ENCODE measurements around the gene KIF12. TPM values are rescaled to one million over a fixed set of nuclear protein-coding genes. Genes with fewer than 3 reads are reported as not detected.

Gene KIF12
- total RNA-seq, 2 donors from 2014 or later: not detected

- H3K4me3 Mint-ChIP-seq: no peak overlapping the region
- ATAC-seq (replicated peaks): no peak
- no peak overlapping the region for H3K27ac Mint-ChIP-seq
- H3K9me3 Mint-ChIP-seq: no peaks in the 10 kb centered on the region
- H3K36me3 Mint-ChIP-seq (ENCODE audit: low read depth): no peaks in the 10 kb centered on the region
- no peaks in the 10 kb centered on the region for H3K4me1 Mint-ChIP-seq
- peaks cover 28% of the 10 kb centered on the region for H3K27me3 Mint-ChIP-seq
Measured at GRCh38 chr9:114117996-114118830, 19.1 kb upstream of the KIF12 start.

- no peaks in the 10 kb centered on the region for H3K36me3 Mint-ChIP-seq (ENCODE audit: low read depth)
- H3K4me3 Mint-ChIP-seq: no peak overlapping the region
- H3K9me3 Mint-ChIP-seq: no peaks in the 10 kb centered on the region
- ATAC-seq (replicated peaks): no peak
- no peak overlapping the region for H3K27ac Mint-ChIP-seq
- H3K27me3 Mint-ChIP-seq: peaks cover 32% of the 10 kb centered on the region
- no peaks in the 10 kb centered on the region for H3K4me1 Mint-ChIP-seq
Measured at GRCh38 chr9:114117614-114117995, 18.5 kb upstream of the KIF12 start.

GRCh38 chr9:114116126-114116747 lies 17.1 kb upstream of the KIF12 start:
- Mint-ChIP-seq H3K27me3 (peaks cover 33% of the 10 kb centered on the region), H3K4me1 (no peaks in the 10 kb centered on the region), H3K4me3 (no peak overlapping the region), H3K27ac (no peak overlapping the region), H3K36me3 (ENCODE audit: low read depth) (no peaks in the 10 kb centered on the region), H3K9me3 (no peaks in the 10 kb centered on the region)
- ATAC-seq (replicated peaks): no peak

- no peaks in the 10 kb centered on the region for H3K36me3 Mint-ChIP-seq (ENCODE audit: low read depth)
- no peak for ATAC-seq (replicated peaks)
- H3K4me3 Mint-ChIP-seq: no peak overlapping the region
- no peaks in the 10 kb centered on the region for H3K4me1 Mint-ChIP-seq
- H3K27me3 Mint-ChIP-seq: peaks cover 31% of the 10 kb centered on the region
- no peaks in the 10 kb centered on the region for H3K9me3 Mint-ChIP-seq
- H3K27ac Mint-ChIP-seq: no peak overlapping the region
Measured at GRCh38 chr9:114115654-114116125, 16.6 kb upstream of the KIF12 start.

- H3K27ac Mint-ChIP-seq: no peak overlapping the region
- no peaks in the 10 kb centered on the region for H3K36me3 Mint-ChIP-seq (ENCODE audit: low read depth)
- H3K4me1 Mint-ChIP-seq: no peaks in the 10 kb centered on the region
- H3K27me3 Mint-ChIP-seq: peaks cover 27% of the 10 kb centered on the region
- H3K4me3 Mint-ChIP-seq: no peak overlapping the region
- H3K9me3 Mint-ChIP-seq: no peaks in the 10 kb centered on the region
- ATAC-seq (replicated peaks): no peak
Measured at GRCh38 chr9:114114364-114114763, 15.3 kb upstream of the KIF12 start.

GRCh38 chr9:114112778-114113584 lies 13.9 kb upstream of the KIF12 start:
- H3K4me3 Mint-ChIP-seq: no peak overlapping the region
- no peak overlapping the region for H3K27ac Mint-ChIP-seq
- H3K27me3 Mint-ChIP-seq: peaks cover 25% of the 10 kb centered on the region
- H3K36me3 Mint-ChIP-seq (ENCODE audit: low read depth): no peaks in the 10 kb centered on the region
- no peaks in the 10 kb centered on the region for H3K9me3 Mint-ChIP-seq
- ATAC-seq (replicated peaks): no peak
- H3K4me1 Mint-ChIP-seq: no peaks in the 10 kb centered on the region

- Mint-ChIP-seq H3K27me3 (peaks cover 20% of the 10 kb centered on the region), H3K36me3 (ENCODE audit: low read depth) (no peaks in the 10 kb centered on the region), H3K4me1 (no peaks in the 10 kb centered on the region), H3K9me3 (no peaks in the 10 kb centered on the region), H3K27ac (no peak overlapping the region), H3K4me3 (no peak overlapping the region)
- no peak for ATAC-seq (replicated peaks)
Measured at GRCh38 chr9:114112325-114112724, 13.2 kb upstream of the KIF12 start.

- Mint-ChIP-seq H3K4me1 (no peaks in the 10 kb centered on the region), H3K4me3 (no peak overlapping the region), H3K36me3 (ENCODE audit: low read depth) (no peaks in the 10 kb centered on the region)
Measured at GRCh38 chr9:114110180-114110579, 11.1 kb upstream of the KIF12 start.

GRCh38 chr9:114109124-114109523 lies 10.0 kb upstream of the KIF12 start:
- Mint-ChIP-seq H3K27ac (no peak overlapping the region), H3K36me3 (ENCODE audit: low read depth) (no peaks in the 10 kb centered on the region), H3K9me3 (no peaks in the 10 kb centered on the region), H3K4me3 (no peak overlapping the region), H3K4me1 (no peaks in the 10 kb centered on the region), H3K27me3 (peaks cover 11% of the 10 kb centered on the region)
- ATAC-seq (replicated peaks): no peak

More at GRCh38 chr9:114110180-114110579, 11.1 kb upstream of the KIF12 start:
- no peak for ATAC-seq (replicated peaks)
- H3K27ac Mint-ChIP-seq: no peak overlapping the region
- peaks cover 14% of the 10 kb centered on the region for H3K27me3 Mint-ChIP-seq
- H3K9me3 Mint-ChIP-seq: no peaks in the 10 kb centered on the region

GRCh38 chr9:114108016-114108833 lies 9.1 kb upstream of the KIF12 start:
- H3K27ac Mint-ChIP-seq: no peak overlapping the region
- H3K36me3 Mint-ChIP-seq (ENCODE audit: low read depth): no peaks in the 10 kb centered on the region
- no peak overlapping the region for H3K4me3 Mint-ChIP-seq
- no peaks in the 10 kb centered on the region for H3K9me3 Mint-ChIP-seq
- peak; percentile 84 for ATAC-seq (replicated peaks)
- peaks cover 7% of the 10 kb centered on the region for H3K27me3 Mint-ChIP-seq
- H3K4me1 Mint-ChIP-seq: no peaks in the 10 kb centered on the region

GRCh38 chr9:114107286-114108001 lies 8.4 kb upstream of the KIF12 start:
- Mint-ChIP-seq H3K9me3 (no peaks in the 10 kb centered on the region), H3K27me3 (peaks cover 3% of the 10 kb centered on the region), H3K36me3 (ENCODE audit: low read depth) (no peaks in the 10 kb centered on the region), H3K27ac (no peak overlapping the region), H3K4me3 (no peak overlapping the region), H3K4me1 (no peaks in the 10 kb centered on the region)
- ATAC-seq (replicated peaks): peak; percentile 44

- Mint-ChIP-seq H3K27me3 (peaks cover 7% of the 10 kb centered on the region), H3K4me1 (no peaks in the 10 kb centered on the region), H3K27ac (no peak overlapping the region), H3K36me3 (ENCODE audit: low read depth) (no peaks in the 10 kb centered on the region), H3K9me3 (peaks cover 5% of the 10 kb centered on the region), H3K4me3 (no peak overlapping the region)
- ATAC-seq (replicated peaks): no peak
Measured at GRCh38 chr9:114105236-114105635, 6.1 kb upstream of the KIF12 start.

GRCh38 chr9:114102484-114102883 lies 3.4 kb upstream of the KIF12 start:
- Mint-ChIP-seq H3K4me3 (no peak overlapping the region), H3K9me3 (peaks cover 5% of the 10 kb centered on the region), H3K27ac (no peak overlapping the region), H3K4me1 (peaks cover 3% of the 10 kb centered on the region), H3K36me3 (ENCODE audit: low read depth) (no peaks in the 10 kb centered on the region), H3K27me3 (peaks cover 17% of the 10 kb centered on the region)
- no peak for ATAC-seq (replicated peaks)
